HG03442 (cell line): Measurements from ENCODE around the gene APOBEC3F.
A peak's percentile ranks its signal among the peaks of the same experiment; 100 is the strongest.
"Not testable (repeated sequence)": the region's sequence is repeated elsewhere in the genome, so short reads cannot be mapped to it uniquely, and the experiment has no call there.

Experiments used
- ATAC-seq: cut with Tn5 transposase; IDR thresholded peaks from one replicate; pipeline ENCODE4 v1.9.1; 2021; ENCODE audit warnings: mild to moderate bottlenecking, moderate library complexity; ENCODE audit not compliant: unreplicated experiment

The APOBEC3F gene

DNA sequence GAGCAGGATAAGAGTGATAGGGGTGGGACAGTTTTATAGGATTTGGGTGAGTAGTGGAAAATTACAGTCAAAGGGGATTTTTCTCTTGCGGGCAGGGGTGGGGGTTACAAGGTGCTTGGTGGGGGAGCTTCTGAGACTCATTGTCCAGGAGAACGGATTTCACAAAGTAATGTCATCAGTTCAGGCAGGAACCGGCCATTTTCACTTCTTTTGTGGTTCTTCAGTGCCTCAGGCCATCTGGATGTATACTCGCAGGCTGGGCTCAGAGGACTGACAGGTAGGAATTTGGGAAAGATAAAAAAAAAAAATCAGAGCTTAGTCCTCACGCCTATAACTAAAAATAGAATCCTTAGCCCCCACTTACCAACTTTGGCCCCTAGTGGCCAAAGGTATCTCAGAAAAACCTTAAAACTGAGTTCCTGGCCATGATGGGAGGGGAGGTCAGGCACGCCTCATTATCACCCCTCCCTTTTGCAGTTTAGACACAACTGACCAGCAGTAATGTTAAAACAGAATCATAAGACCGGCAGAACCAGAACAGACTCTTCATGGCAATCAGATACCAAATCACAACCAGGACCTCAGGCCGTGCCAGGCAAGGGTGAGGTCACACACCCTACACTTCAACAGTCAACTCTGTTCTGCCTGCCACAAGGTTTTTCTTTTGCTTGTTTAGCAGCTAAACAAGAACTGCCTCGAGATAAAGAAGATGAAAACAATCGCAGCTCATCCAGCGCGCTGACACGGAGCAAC lies 27.5 kb downstream of the APOBEC3F start:
- ATAC-seq, result no peak

DNA sequence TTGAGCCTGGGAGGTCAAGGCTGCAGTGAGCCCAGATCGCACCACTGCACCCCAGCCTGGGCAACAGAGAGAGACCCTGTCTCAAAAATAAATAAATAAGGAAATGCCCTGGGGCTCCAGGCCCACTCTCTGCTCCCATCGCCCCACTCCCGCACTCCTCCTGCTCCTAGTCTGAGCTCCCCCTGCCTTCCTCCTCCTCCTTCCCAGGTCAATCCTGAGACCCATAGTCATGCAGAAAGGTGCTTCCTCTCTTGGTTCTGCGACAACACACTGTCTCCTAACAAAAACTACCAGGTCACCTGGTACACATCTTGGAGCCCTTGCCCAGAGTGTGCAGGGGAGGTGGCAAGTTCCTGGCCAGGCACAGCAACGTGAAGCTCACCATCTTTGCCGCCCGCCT lies 29.5 kb downstream of the APOBEC3F start:
- no peak for ATAC-seq

DNA sequence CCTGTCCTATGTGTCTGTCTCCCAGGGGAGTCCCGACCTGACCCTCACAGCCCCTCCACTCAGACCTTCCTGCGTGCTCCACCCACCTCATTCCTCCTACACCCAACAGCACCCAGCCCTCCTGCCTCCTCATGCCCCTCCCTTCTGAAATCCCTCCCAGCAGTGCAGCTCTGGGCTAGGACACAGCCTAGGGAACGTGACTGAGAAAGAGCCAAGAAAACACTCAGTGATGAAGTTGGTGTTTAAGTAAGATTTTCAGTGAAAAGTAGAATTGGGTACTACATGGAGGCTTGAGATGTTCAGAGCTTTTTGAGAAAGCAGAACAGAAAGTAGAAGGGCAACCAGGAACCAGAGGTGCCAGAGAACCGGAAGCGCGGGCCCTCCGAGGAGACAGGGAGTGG lies 31.9 kb downstream of the APOBEC3F start:
- not testable (repeated sequence) for ATAC-seq

DNA sequence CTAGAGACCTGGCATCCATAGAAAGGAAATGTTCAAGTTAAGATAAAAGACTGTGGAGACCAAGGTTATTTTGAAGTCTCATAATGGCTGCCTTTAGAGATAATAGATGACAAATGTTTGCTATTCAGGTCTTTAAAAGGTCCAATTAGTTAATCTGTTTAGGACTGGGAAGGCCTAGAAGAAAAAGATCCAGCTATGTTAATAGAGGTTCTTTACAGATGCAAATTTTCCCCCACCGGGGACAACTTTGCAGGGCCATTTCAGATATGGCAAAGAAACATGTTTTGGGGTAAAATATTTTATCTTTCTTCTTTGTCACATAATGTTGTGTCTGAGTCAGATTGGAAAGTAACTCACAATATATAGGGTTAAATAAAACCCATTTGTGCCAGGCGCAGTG lies 33.3 kb downstream of the APOBEC3F start:
- ATAC-seq, result no peak

DNA sequence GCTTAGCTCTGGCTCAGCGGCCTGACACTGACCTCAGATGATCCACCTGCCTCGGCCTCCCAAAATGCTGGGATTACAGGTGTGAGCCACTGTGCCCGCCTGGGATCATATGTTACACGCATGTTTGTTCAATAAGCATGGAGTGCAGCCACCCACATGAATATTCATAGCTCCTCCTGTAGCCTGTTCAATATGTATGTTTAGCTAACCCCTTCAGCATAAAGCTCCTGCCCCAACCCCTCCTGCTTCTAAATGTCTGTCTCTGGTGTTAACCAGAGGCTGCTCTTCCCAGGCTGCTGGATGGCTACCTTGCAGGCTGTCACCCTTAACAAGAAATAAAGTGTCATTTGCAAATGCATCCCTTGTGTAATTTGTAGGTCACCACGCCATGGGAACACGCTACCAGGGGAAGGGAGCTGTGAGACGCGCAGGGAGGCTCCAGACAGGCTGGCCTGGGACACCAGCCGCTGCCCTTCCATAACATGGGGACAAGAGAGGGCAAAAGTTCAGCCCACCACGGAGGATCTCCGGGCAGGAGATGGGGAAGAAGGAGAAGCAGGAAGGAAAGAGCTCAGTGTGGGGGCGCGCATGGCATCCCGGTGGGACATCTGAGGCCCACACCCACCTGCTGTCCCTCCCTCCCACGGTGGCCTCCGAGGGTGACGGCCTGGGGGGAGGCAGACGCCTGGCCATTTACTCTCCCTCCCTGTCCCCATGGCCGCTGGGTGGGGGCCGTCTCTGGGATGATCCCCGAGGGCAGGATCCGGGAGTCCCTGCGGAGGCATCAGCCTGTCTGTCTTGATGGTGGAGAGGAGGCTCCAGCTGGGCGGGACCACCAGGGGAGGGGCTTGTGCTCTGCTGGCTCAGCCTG lies 35.7 kb downstream of the APOBEC3F start:
- not testable (repeated sequence) for ATAC-seq

DNA sequence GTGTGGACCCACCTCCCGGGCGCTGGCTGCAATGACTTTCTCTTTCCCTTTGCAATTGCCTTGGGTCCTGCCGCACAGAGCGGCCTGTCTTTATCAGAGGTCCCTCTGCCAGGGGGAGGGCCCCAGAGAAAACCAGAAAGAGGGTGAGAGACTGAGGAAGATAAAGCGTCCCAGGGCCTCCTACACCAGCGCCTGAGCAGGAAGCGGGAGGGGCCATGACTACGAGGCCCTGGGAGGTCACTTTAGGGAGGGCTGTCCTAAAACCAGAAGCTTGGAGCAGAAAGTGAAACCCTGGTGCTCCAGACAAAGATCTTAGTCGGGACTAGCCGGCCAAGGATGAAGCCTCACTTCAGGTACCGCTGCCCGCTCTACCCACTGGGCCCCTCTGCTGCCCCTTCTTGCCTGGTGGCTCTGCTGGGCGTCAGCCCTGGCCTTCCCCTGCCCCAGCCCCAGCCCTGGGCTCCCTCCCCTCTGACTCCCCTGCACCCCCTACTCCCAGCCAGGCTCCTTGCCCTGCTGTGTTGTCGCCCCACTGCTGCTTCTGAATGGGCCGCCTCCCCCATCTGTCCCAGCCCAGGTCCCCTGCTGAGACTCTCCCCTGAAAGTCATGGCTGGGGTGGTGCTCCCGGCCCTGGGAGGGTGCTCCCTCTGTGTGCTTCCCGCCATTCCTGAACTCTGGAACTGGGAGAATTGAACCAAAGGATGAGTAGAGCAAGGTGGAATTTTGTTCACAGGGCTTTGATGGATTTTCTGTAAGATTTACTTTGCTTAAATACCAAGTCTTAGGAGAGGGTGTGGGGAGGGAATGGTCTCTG lies 36.6 kb downstream of the APOBEC3F start, which contains the start of gene APOBEC3G:
APOBEC3G (plus strand) TSS at position 250 of the 815 bp plus-strand sequence; CDS start at position 337, 87 bp downstream.
- ATAC-seq, result peak; percentile 56

DNA sequence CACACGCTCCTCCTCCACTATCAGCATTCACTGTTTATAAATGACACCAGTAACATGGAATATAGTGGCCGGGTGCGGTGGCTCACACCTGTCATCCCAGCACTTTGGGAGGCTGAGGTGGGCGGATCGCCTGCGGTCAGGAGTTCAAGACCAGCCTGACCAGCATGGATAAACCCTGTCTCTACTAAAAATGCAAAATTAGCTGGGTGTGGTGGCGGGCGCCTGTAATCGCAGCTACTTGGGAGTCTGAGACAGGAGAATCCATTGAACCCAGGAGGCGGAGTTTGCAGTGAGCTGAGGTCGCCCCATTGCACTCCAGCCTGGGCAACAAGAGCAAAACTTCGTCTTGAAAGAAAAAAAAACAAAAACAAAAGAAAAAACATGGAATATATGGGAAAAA lies 37.2 kb downstream of the APOBEC3F start:
- not testable (repeated sequence) for ATAC-seq

DNA sequence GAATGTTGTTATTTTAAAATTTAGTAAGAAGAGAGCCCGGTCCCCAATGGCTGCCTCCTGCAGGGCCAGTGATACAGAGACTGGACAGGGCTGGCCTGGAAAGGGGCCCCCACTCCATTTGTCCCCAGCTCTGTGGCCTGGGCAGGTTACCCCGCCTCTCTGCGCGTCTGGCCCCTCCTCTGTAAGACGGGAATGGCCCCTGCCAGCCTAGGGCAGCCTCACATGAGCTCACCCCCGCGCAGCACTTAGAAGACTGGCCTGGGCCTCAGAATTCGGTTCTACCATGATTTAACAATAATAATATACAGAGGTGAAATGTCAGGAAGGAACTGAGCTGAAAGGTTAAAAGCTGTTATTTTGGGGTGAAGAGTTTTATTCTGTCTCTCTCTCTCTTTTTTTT lies 37.7 kb downstream of the APOBEC3F start:
- no peak for ATAC-seq

DNA sequence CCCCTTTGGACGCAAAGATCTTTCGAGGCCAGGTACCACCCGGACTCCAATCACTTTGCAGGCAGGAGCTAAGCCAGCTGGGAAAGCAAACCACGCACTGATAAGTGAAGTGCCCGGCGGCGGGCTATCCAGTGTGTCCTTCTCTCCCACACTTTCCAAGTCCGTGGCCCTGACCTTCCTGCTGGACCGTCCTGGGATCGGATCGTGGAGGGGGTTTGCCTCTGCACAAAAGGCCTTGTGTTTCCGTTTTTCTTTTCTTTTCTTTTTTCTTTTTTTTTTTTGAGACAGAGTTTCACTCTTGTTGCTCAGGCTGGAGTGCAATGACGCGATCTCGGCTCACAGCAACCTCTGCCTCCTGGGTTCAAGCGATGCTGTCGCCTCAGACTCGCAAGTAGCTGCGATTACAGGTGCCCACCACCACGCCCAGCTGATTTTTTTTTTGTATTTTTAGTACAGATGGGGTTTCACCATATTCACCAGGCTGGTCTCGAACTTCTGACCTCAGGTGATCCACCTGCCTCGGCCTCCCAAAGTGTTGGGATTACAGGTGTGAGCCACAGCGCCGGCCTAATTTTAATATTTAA lies 38.5 kb downstream of the APOBEC3F start:
- ATAC-seq, result not testable (repeated sequence)

DNA sequence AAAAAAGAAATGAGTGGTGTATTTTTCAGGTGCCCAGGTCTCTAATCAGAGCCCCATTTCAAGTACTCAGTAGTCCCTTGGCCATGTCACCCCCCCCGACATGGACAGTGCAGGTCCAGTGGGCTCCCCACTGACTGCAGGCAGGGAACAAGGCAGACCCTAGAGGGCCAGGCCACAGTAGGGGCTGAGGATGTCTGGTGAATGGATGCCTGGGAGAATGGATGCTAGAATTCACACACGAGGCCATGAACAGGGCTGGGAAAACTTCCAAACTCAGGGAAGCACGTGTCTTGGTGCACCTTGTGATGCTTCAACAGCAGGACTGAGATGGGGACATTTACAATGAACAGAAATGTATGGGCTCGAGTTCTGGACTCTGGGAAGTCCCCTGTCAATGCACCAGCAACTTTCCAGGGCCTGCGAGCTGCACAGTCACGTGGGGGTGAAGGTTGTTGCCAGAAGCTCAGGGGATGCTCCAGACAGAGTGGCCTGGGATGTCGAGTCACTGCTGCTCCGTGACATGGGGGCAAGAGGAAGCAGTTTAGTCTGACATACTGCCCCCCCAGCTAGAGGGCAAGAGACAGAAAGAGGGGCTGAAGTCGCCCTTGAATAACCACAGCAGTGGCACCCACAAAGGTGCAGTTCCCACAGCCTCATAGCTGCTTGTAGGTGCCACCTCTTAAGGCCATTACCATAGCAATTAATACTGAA lies 39.5 kb downstream of the APOBEC3F start:
- no peak for ATAC-seq

DNA sequence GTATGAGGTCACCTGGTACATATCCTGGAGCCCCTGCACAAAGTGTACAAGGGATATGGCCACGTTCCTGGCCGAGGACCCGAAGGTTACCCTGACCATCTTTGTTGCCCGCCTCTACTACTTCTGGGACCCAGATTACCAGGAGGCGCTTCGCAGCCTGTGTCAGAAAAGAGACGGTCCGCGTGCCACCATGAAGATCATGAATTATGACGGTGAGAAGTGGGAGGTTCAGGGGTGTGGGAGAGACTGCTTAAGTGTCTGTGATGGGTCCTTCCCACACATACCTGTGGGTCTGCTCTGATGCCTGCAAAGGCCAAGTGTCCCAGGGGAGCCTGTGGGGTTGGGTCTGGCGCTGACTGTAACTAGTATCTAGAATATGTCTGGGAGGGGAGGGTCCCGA lies 40.4 kb downstream of the APOBEC3F start:
- ATAC-seq, result no peak

DNA sequence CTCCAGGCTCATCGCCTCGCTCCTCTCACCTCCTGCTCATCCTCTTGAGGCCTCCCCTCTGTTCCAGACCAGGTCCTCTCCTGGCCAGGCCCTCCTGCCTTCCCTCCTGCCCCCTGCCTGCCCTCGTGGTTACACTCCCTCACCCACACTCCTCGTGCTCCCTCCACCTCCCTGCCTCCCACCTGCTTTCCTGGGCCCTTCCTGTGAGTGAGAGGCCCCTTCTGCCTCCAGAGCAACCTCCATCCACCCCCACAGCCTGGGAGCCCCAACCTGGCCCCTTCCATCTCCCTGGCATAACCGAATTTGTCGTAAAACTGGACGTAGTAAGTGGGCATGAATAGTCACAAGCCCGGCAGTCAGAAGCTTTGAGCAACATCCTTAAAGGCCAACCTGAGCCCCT lies 40.9 kb downstream of the APOBEC3F start:
- no peak for ATAC-seq

DNA sequence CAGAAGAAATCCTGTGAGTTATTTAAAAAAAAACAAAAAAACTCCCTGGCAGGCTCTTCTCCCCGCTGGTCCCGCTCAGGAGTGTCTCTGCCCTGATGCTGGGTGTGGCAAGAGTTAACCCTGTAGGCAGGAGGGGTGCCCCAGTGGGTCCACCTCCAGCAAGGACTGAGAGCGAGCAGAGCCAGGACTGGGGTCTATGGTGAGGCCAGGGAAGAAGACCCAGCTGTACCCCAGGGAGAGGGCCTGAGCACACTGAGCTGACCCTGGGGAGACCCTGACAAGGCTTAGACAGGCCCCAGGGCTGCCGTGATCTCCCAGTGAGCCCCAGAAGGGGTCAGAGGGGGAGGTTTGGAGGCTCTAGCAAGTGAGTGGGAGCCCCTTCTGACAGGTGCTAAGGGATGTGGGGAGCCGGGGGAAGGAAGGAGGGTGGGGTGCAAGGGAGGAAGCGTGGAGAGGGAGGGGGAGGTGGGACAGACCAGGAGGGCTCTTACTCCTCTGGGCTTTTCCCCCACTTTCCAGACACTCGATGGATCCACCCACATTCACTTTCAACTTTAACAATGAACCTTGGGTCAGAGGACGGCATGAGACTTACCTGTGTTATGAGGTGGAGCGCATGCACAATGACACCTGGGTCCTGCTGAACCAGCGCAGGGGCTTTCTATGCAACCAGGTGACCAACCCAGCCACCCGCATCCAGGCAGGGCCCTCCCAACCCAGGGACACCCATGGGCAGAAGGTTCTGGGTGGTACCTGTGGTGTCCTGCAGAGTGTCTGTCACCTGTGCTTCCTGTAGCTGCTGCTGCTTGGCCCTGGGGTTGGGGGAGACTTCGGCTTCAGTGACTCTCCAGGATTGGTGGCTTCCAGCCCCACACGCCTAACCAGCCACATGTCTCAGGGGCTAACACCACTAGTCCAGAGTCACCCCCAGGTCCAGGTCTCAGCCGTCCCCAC lies 42.8 kb downstream of the APOBEC3F start:
- ATAC-seq, result no peak

DNA sequence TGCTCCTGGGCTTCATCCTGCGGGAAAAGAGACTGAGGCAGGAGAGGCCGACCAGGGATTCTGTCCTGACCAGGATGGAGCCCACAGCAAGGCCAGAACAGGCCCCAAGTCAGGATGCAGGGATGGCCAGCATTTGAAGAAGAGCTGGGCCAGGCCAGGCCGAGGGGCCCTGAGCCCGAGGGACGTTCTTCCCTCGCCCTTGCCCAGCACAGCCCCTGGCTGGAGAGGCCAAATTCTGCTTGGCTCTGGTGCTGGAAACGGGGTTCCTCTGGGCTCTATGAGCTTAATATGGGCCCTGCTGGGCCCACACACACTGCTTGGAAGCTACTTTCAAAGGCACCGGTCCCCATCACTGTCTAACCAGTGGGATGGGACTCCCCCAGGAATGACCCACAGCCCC lies 44.0 kb downstream of the APOBEC3F start:
- no peak for ATAC-seq

DNA sequence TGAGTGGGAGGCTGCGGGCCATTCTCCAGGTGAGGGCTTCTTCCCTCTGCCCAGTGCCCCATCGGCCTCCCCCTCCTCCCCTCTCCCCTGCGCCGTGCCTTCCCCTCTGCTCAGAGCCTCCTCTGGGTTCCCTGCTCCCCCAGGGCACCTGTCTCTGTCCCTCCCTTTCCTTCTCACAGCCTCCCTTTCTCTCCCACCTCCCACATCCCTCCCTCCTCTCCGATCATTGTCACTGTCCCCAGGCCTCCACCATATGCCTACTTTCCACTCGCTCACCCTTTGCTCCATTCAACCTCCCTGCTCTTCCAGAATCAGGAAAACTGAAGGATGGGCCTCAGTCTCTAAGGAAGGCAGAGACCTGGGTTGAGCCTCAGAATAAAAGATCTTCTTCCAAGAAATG lies 46.4 kb downstream of the APOBEC3F start:
- ATAC-seq, result no peak

DNA sequence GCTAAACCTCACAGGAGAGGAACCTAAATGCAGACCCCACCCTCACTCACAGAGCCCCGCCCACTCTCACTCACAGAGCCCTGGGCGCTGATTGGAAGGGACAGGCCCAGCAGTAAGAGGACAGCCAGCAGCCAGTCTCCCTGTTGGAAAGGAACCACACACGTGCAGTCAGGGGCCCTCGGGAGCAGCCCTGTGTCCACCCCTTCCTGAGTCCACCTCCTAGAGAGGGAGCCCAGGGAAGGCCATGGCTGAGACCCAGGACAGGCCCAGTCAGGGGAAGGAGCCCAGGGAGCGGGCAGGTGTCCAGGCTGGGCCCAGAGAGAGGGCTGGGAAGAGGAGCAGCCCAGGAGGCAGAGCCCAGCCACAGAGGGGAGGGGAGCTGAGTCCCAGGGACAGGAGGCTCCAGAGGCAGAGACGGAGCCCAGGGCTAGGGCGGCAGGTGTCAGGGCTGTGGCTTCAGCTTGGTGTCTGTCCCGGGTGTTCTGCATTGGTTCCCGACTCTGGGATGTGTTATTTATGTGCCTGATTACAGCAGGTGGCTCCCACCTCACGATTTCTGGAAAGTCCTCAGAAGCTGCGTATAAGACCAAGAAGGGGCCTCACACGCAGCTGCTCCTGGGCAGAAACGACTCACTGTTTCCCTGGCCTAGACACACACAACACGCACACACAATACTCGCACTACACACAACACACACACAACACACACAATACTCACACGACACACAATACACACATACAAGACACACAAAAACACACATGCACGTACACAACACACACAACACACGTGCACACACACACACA lies 47.4 kb downstream of the APOBEC3F start:
- no peak for ATAC-seq

DNA sequence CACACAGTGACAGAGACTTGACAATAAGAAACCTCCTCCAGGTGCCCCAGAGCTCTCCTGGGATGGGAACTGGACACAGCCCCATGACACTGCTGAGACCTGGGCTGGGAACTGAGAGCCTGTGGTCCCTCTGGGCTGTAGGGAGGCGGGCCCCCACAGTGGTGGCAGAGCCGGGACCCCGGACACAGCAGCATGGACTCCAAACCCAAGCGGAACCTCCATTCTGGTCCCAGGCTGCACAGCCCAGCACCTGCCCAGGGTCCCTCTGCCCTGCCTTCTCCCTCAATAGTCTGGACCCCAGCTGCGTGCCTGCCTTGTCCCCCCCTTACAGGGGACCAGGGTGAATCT lies 48.0 kb downstream of the APOBEC3F start:
- no peak for ATAC-seq

DNA sequence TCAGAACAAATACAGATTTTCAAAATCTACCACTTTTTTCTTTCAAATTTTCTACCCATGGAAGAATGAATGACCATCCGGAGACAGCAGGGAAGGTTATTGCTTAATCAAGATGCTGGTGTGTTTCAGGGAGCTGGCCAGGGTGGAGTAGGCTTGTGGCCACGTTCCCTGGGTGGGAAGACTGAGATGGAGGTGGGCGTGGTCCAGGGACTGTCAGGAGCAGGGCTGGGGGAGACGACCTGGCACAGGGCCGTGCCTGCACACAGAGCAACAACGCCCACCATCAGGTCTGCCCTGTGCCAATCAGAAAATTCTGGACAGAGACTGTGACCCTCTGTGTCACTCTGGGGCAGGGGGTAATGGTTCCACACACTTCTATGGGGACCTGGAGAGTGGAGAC lies 49.3 kb downstream of the APOBEC3F start:
- no peak for ATAC-seq
